ENCODE data around the gene DCLK3. TPM values are rescaled to one million over a fixed set of nuclear protein-coding genes. Genes with fewer than 3 reads are reported as not detected.

Gene DCLK3, protein sequence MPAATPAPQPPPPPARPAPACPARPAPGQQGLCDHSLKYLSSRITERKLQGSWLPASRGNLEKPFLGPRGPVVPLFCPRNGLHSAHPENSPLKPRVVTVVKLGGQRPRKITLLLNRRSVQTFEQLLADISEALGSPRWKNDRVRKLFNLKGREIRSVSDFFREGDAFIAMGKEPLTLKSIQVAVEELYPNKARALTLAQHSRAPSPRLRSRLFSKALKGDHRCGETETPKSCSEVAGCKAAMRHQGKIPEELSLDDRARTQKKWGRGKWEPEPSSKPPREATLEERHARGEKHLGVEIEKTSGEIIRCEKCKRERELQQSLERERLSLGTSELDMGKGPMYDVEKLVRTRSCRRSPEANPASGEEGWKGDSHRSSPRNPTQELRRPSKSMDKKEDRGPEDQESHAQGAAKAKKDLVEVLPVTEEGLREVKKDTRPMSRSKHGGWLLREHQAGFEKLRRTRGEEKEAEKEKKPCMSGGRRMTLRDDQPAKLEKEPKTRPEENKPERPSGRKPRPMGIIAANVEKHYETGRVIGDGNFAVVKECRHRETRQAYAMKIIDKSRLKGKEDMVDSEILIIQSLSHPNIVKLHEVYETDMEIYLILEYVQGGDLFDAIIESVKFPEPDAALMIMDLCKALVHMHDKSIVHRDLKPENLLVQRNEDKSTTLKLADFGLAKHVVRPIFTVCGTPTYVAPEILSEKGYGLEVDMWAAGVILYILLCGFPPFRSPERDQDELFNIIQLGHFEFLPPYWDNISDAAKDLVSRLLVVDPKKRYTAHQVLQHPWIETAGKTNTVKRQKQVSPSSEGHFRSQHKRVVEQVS
- total RNA-seq: 10 to 100 TPM; 15.0 to 37.3 (median 32.0) TPM

DNA sequence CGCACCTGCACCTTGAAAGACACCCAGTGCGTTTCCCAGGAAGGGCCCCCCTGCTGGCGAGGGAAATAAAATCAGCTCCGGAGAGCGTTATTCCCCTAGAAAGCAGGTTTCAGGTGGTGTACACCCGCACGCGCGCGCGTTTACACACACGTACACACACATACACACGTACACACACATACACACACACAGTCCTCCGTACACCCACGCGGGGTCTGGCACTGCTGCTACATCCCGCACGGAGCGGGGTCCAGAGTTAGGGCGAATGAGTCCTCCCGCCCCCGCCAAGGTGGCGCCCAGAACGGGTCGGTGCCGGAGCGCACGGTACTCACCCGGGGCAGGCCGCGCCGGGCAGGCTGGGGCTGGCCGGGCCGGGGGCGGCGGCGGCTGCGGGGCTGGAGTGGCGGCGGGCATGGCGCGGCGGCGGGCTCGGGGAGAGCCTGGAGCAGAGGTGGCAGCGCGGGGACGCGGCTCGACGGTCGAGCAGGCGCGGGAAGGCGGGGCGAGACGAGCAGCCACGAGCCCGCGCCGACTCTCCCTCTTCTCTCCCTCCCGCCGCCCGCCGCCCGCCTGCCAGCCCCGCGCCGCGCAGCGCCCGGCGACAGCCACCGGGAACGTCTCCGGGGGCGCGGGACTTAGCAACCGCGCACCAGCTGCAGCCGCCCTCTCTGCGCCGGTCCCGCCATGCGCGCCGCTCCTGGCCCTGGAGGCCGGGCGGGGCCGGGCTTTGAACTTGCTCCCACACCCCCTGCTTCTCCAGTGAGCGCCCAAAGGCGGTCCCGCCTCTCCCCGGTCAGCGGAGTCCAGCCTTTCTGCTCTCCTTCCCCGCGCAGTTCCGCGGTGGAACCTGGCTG lies at the start of gene DCLK3:
TSS of gene DCLK3 (minus strand) at position 704 of the 854 bp plus-strand sequence. CDS start at position 414, 290 bp downstream.
- peak within 1 kb of the TSS; percentile 1 to 53 (median 16) for H3K4me3 ChIP-seq
- peaks cover 0 to 8% (median 0%) of the 10 kb centered on the region in 4 donors for H3K4me1 ChIP-seq
- peak in 1 of 2 donors; percentile 42 for TF ChIP-seq EP300 (IDR thresholded peaks at IDR 0.05)
- peak in 1 of 2 donors; percentile 43 for TF ChIP-seq POLR2A (IDR thresholded peaks at IDR 0.05)
- TF ChIP-seq, protein P1, sequence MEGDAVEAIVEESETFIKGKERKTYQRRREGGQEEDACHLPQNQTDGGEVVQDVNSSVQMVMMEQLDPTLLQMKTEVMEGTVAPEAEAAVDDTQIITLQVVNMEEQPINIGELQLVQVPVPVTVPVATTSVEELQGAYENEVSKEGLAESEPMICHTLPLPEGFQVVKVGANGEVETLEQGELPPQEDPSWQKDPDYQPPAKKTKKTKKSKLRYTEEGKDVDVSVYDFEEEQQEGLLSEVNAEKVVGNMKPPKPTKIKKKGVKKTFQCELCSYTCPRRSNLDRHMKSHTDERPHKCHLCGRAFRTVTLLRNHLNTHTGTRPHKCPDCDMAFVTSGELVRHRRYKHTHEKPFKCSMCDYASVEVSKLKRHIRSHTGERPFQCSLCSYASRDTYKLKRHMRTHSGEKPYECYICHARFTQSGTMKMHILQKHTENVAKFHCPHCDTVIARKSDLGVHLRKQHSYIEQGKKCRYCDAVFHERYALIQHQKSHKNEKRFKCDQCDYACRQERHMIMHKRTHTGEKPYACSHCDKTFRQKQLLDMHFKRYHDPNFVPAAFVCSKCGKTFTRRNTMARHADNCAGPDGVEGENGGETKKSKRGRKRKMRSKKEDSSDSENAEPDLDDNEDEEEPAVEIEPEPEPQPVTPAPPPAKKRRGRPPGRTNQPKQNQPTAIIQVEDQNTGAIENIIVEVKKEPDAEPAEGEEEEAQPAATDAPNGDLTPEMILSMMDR (IDR thresholded peaks at IDR 0.05): peak in 1 of 5 experiments; percentile 9
- H3K27me3 ChIP-seq: peaks cover 0 to 44% of the 10 kb centered on the region in 2 donors
- no peak for DNase-seq (ENCODE audit: low spot score in 2 of 2)
- H3K36me3 ChIP-seq: no peaks in the 10 kb centered on the region
- WGBS, 2 donors: 2 to 3% methylated on average over 59 to 66 of the region's 99 CpGs
- H3K27ac ChIP-seq: peak within 1 kb of the TSS; percentile 12 to 75 (median 52)
- H3K9me3 ChIP-seq: no peaks in the 10 kb centered on the region

DNA sequence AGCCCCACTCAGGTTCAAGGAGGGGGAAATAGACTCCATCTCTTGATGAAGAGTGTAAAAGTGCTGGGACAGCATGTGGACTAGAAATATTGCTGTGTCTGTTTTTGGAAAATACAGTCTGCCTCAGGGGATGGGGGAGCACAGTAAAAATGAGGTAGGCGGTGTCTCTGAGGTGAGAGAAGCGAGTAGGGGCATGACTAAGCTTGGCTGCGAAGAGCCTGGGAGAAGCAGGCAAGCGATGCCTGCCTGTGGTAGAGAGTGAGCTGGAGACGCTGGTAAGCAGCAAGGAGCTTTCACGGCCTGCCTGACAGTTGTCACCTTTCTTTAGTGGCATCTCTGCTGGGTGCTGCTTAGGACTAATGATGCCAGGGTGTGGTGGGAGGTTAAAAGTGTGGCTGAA lies 49.0 kb upstream of the DCLK3 start:
- H3K4me3 ChIP-seq: no peak overlapping the region
- H3K4me1 ChIP-seq: no peaks in the 10 kb centered on the region
- H3K27ac ChIP-seq: no peak overlapping the region
- 85 to 89% methylated on average over 6 of the region's 6 CpGs for WGBS, 2 donors
- TF ChIP-seq, protein P1 (IDR thresholded peaks at IDR 0.05): no peak
- TF ChIP-seq EP300 (IDR thresholded peaks at IDR 0.05) (no peak), POLR2A (IDR thresholded peaks at IDR 0.05) (no peak)
- H3K36me3 ChIP-seq: no peaks in the 10 kb centered on the region
- H3K9me3 ChIP-seq: no peaks in the 10 kb centered on the region
- DNase-seq (ENCODE audit: low spot score in 2 of 2): no peak
- H3K27me3 ChIP-seq: no peaks in the 10 kb centered on the region

DNA sequence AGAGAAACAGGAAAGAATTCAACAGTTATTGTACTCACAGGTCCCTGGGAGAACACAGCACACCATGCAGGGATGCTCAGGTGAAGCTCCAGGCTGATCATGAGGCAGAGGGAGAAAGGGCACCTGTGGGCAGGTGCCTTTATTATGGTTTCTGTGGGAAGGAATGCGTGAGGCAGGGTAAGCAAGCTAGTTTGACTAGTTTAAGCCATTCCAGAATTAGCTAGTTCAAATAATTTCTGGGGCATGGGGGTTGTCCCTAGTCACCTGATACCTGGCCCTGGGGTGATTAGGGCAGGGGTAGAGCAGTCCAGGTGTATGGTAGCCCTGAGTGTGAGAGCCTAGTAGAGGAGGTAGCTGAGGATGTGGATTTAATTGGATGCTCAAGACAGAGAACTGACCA lies 47.9 kb upstream of the DCLK3 start:
- 94 to 100% methylated on average over 1 of the region's 1 CpG for WGBS, 2 donors
- Histone ChIP-seq H3K4me3 (no peak overlapping the region), H3K4me1 (no peaks in the 10 kb centered on the region), H3K9me3 (peaks cover 0 to under 1% (median 0%) of the 10 kb centered on the region in 4 donors), H3K27ac (no peak overlapping the region), H3K36me3 (no peaks in the 10 kb centered on the region), H3K27me3 (no peaks in the 10 kb centered on the region)
- TF ChIP-seq POLR2A (IDR thresholded peaks at IDR 0.05) (no peak), EP300 (IDR thresholded peaks at IDR 0.05) (no peak)
- TF ChIP-seq, protein P1 (IDR thresholded peaks at IDR 0.05): no peak
- DNase-seq (ENCODE audit: low spot score in 2 of 2): no peak

DNA sequence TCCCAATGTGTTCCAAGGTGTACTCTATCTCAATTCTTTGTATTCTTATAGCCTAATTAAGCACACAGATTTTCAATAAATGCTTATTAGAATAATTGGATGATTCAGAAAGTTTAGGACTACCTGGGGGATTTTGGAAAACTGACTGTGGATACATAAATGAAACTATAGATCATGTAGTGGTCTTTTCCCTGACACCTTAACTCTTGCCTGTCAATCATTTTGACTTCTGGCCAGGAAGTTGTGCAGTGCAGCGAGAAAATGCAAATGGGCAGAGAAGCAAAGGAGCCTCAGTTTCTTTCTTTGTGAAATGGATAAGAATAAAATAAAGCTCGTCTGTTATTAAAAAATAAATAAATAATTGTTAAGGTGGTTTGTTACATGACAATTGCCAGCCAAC lies 47.4 kb upstream of the DCLK3 start:
- Histone ChIP-seq H3K36me3 (no peaks in the 10 kb centered on the region), H3K4me3 (no peak overlapping the region), H3K4me1 (no peaks in the 10 kb centered on the region), H3K9me3 (peaks cover 0 to 3% (median 0%) of the 10 kb centered on the region in 4 donors), H3K27ac (no peak overlapping the region), H3K27me3 (no peaks in the 10 kb centered on the region)
- TF ChIP-seq, protein P1 (IDR thresholded peaks at IDR 0.05): no peak
- TF ChIP-seq POLR2A (IDR thresholded peaks at IDR 0.05) (no peak), EP300 (IDR thresholded peaks at IDR 0.05) (no peak)
- 85 to 90% methylated on average over 2 of the region's 2 CpGs for WGBS, 2 donors
- DNase-seq (ENCODE audit: low spot score in 2 of 2): no peak

All from tibial nerve (tissue), 4 donors.